H9 (cell line): ENCODE measurements around the gene UBE3C. TPM values are rescaled to one million over a fixed set of nuclear protein-coding genes. Genes with fewer than 3 reads are reported as not detected.

Source experiments
- DNase-seq: peaks from one replicate; pipeline ENCODE4 v3.0.0-alpha.2; 2017
- H2AFZ ChIP-seq: one replicate; pipeline ENCODE4 v1.6.1; 2013; ENCODE audit warnings: mild to moderate bottlenecking, low read length, control low read depth, moderate library complexity
- H2AK5ac ChIP-seq: 2 replicates; pipeline ENCODE4 v1.6.1; 2013; ENCODE audit warnings: low read length, control low read depth, mixed read lengths; ENCODE audit not compliant: insufficient read length
- H2BK120ac ChIP-seq: one replicate; pipeline ENCODE4 v1.6.1; 2013; ENCODE audit warnings: low read depth, mild to moderate bottlenecking, low read length, control low read depth, inconsistent platforms; ENCODE audit not compliant: poor library complexity, severe bottlenecking
- H2BK12ac ChIP-seq: 2 replicates; pipeline ENCODE4 v1.6.1; 2013; ENCODE audit warnings: low read length, control low read depth, mixed read lengths, low read depth; ENCODE audit not compliant: insufficient read length
- H2BK15ac ChIP-seq: 2 replicates; pipeline ENCODE4 v1.6.1; 2013; ENCODE audit warnings: low read depth, low read length, control low read depth
- H2BK20ac ChIP-seq: one replicate; pipeline ENCODE4 v1.6.1; 2013; ENCODE audit warnings: low read depth, mild to moderate bottlenecking, low read length, control low read depth, inconsistent platforms; ENCODE audit not compliant: poor library complexity, severe bottlenecking
- H2BK5ac ChIP-seq: 2 replicates; pipeline ENCODE4 v1.6.1; 2013; ENCODE audit warnings: low read length, control low read depth, mixed read lengths; ENCODE audit not compliant: insufficient read length
- H3K14ac ChIP-seq: 2 replicates; pipeline ENCODE4 v1.6.1; 2013; ENCODE audit warnings: low read length, control low read depth; ENCODE audit not compliant: insufficient read depth
- H3K18ac ChIP-seq: 2 replicates; pipeline ENCODE4 v1.6.1; 2013; ENCODE audit warnings: low read depth, mild to moderate bottlenecking, mixed read lengths, low read length, control low read depth; ENCODE audit not compliant: insufficient read length
- H3K23ac ChIP-seq: 2 replicates; pipeline ENCODE4 v1.6.1; 2013; ENCODE audit warnings: low read length, control low read depth, mixed read lengths, low read depth; ENCODE audit not compliant: insufficient read length
- H3K23me2 ChIP-seq: 2 replicates; pipeline ENCODE4 v1.6.1; 2013; ENCODE audit warnings: low read depth, mild to moderate bottlenecking, mixed read lengths, low read length, control low read depth; ENCODE audit not compliant: insufficient read length, poor library complexity, severe bottlenecking
- H3K27ac ChIP-seq: 2 replicates; pipeline ENCODE4 v1.5.1; 2013; ENCODE audit warnings: low read length, control low read depth, mixed read lengths, low read depth; ENCODE audit not compliant: insufficient read length
- H3K27me3 ChIP-seq: 2 replicates; pipeline ENCODE4 v1.6.1; 2013; ENCODE audit warnings: low read length, control low read depth, inconsistent platforms; ENCODE audit not compliant: insufficient read depth
- H3K4ac ChIP-seq: 2 replicates; pipeline ENCODE4 v1.6.1; 2013; ENCODE audit warnings: low read depth, mild to moderate bottlenecking, control low read depth, inconsistent platforms, low read length, moderate library complexity
- H3K4me1 ChIP-seq: 2 replicates; pipeline ENCODE4 v1.6.1; 2013; ENCODE audit warnings: low read length, control low read depth, inconsistent platforms; ENCODE audit not compliant: insufficient read depth
- H3K4me2 ChIP-seq: 2 replicates; pipeline ENCODE4 v1.6.1; 2013; ENCODE audit warnings: low read length, control low read depth, mixed read lengths; ENCODE audit not compliant: insufficient read length, insufficient read depth
- H3K56ac ChIP-seq: 2 replicates; pipeline ENCODE4 v1.6.1; 2013; ENCODE audit warnings: low read depth, mild to moderate bottlenecking, mixed read lengths, low read length, control low read depth; ENCODE audit not compliant: insufficient read length
- H3K79me1 ChIP-seq: 2 replicates; pipeline ENCODE4 v1.6.1; 2013; ENCODE audit warnings: low read depth, mild to moderate bottlenecking, moderate library complexity, low read length, control low read depth, inconsistent platforms; ENCODE audit not compliant: insufficient read depth, poor library complexity, severe bottlenecking
- H3K79me2 ChIP-seq: 2 replicates; pipeline ENCODE4 v1.6.1; 2013; ENCODE audit warnings: low read length, control low read depth, inconsistent platforms; ENCODE audit not compliant: insufficient read depth
- H3K9ac ChIP-seq: 2 replicates; pipeline ENCODE4 v1.6.1; 2013; ENCODE audit warnings: low read length, control low read depth, mixed read lengths; ENCODE audit not compliant: insufficient read length; ENCODE audit errors: extremely low read depth
- H3K9me3 ChIP-seq: one replicate; pipeline ENCODE4 v1.6.1; 2013; ENCODE audit warnings: low read depth, low read length, inconsistent platforms; ENCODE audit not compliant: control insufficient read depth
- H3T11ph ChIP-seq: one replicate; pipeline ENCODE4 v1.6.1; 2013; ENCODE audit warnings: mild to moderate bottlenecking, low read length, control low read depth, inconsistent platforms
- H4K20me1 ChIP-seq: one replicate; pipeline ENCODE4 v1.6.1; 2013; ENCODE audit not compliant: control insufficient read depth, insufficient read length, insufficient read depth
- H4K5ac ChIP-seq: 2 replicates; pipeline ENCODE4 v1.6.1; 2013; ENCODE audit warnings: low read depth, mild to moderate bottlenecking, mixed read lengths, low read length, control low read depth; ENCODE audit not compliant: insufficient read length
- H4K8ac ChIP-seq: replicated peaks from 2 replicates; pipeline ENCODE4 v1.6.1; 2013; ENCODE audit warnings: low read length, control low read depth, mixed read lengths, low read depth; ENCODE audit not compliant: insufficient read length
- H4K91ac ChIP-seq: 2 replicates; pipeline ENCODE4 v1.6.1; 2013; ENCODE audit warnings: low read depth, mild to moderate bottlenecking, moderate library complexity, mixed read lengths, low read length, control low read depth; ENCODE audit not compliant: insufficient read length
- H3K27ac Mint-ChIP-seq, 3 experiments: 2 replicates in 2 of 3; 3 replicates in 1 of 3; pipeline ENCODE4 v1.8.0; 2020 to 2021; ENCODE audit warnings: mixed read lengths in 3 of 3, mild to moderate bottlenecking in 1 of 3, moderate library complexity in 1 of 3
- H3K27me3 Mint-ChIP-seq: 2 replicates; pipeline ENCODE4 v1.8.0; 2021; ENCODE audit warnings: low read depth, mild to moderate bottlenecking, moderate library complexity, mixed read lengths
- H3K36me3 Mint-ChIP-seq, 3 experiments: 2 replicates in 2 of 3; 3 replicates in 1 of 3; pipeline ENCODE4 v1.8.0; 2020 to 2021; ENCODE audit warnings: low read depth in 3 of 3, mixed read lengths in 3 of 3; ENCODE audit not compliant: insufficient read depth in 1 of 3
- H3K4me1 Mint-ChIP-seq, 2 experiments: 2 replicates each; pipeline ENCODE4 v1.8.0; 2020; ENCODE audit warnings: mixed read lengths in 2 of 2
- H3K4me3 Mint-ChIP-seq, 2 experiments: 2 replicates in 1 of 2; 3 replicates in 1 of 2; pipeline ENCODE4 v1.8.0; 2020 to 2021; ENCODE audit warnings: mild to moderate bottlenecking in 2 of 2, mixed read lengths in 2 of 2, moderate library complexity in 1 of 2
- H3K9me3 Mint-ChIP-seq, 2 experiments: 2 replicates in 1 of 2; 3 replicates in 1 of 2; pipeline ENCODE4 v1.8.0; 2020; ENCODE audit warnings: mild to moderate bottlenecking in 2 of 2, mixed read lengths in 2 of 2, moderate library complexity in 1 of 2
- WGBS: extraction: QIAGEN DNeasy Blood & Tissue Kit; methylation state at CpG from one replicate; pipeline ENCODE4 v1.1.7; 2013; ENCODE audit warnings: missing lambda C conversion rate, low lambda C conversion rate, mixed read lengths; ENCODE audit not compliant: insufficient read length; ENCODE audit errors: extremely low coverage; 5-methylcytosine and 5-hydroxymethylcytosine counted together
- total RNA-seq: library from RNA; stranded (reverse); gene quantifications from 2 replicates; pipeline ENCODE4 v1.2.1, GENCODE V29; 2021
- TF ChIP-seq, protein P1 (sequence below): fragments of 200-600 bp; sonication (generic); conservative IDR thresholded peaks from 3 replicates; pipeline ENCODE4 v1.8.0; 2021; ENCODE audit warnings: antibody characterized with exemption, mild to moderate bottlenecking

UBE3C gene
- total RNA-seq, 1 experiment from 2014 or later: 63.3 TPM

- Histone ChIP-seq H3K4me2 (no peak overlapping the region), H3K4ac (no peak overlapping the region), H3K79me2 (no peaks in the 10 kb centered on the region), H4K8ac (no peak overlapping the region), H3K79me1 (no peaks in the 10 kb centered on the region), H3K27ac (no peak overlapping the region), H2BK20ac (no peak overlapping the region), H2BK120ac (no peak overlapping the region), H2BK5ac (no peak overlapping the region), H3K27me3 (no peaks in the 10 kb centered on the region), H3K56ac (no peak overlapping the region), H2AK5ac (no peak overlapping the region), H4K20me1 (no peaks in the 10 kb centered on the region), H3K4me1 (no peaks in the 10 kb centered on the region), H3K23ac (no peak overlapping the region), H2BK15ac (no peak overlapping the region), H4K91ac (no peak overlapping the region), H3T11ph (no peak overlapping the region), H3K9ac (no peak overlapping the region), H2BK12ac (no peak overlapping the region), H3K9me3 (peaks cover 9% of the 10 kb centered on the region), H3K23me2 (no peaks in the 10 kb centered on the region), H3K14ac (no peak overlapping the region; the same call in 1 of the 2 replicates), H2AFZ (no peak overlapping the region), H4K5ac (no peak overlapping the region), H3K18ac (no peak overlapping the region)
- TF ChIP-seq, protein P1, sequence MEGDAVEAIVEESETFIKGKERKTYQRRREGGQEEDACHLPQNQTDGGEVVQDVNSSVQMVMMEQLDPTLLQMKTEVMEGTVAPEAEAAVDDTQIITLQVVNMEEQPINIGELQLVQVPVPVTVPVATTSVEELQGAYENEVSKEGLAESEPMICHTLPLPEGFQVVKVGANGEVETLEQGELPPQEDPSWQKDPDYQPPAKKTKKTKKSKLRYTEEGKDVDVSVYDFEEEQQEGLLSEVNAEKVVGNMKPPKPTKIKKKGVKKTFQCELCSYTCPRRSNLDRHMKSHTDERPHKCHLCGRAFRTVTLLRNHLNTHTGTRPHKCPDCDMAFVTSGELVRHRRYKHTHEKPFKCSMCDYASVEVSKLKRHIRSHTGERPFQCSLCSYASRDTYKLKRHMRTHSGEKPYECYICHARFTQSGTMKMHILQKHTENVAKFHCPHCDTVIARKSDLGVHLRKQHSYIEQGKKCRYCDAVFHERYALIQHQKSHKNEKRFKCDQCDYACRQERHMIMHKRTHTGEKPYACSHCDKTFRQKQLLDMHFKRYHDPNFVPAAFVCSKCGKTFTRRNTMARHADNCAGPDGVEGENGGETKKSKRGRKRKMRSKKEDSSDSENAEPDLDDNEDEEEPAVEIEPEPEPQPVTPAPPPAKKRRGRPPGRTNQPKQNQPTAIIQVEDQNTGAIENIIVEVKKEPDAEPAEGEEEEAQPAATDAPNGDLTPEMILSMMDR: no peak
- no CpG with 5 or more reads among the region's 10 CpGs for WGBS
- no peak for DNase-seq
- peaks cover 16 to 25% of the 10 kb centered on the region in 2 experiments for H3K9me3 Mint-ChIP-seq
- H3K27ac Mint-ChIP-seq: no peak overlapping the region
- peaks cover 13% of the 10 kb centered on the region for H3K27me3 Mint-ChIP-seq
- no peak overlapping the region for H3K4me3 Mint-ChIP-seq
- peaks cover 0 to 4% of the 10 kb centered on the region in 2 experiments; a peak in 1 of 4 replicates for H3K4me1 Mint-ChIP-seq
- H3K36me3 Mint-ChIP-seq: peaks cover 4 to 5% (median 5%) of the 10 kb centered on the region in 3 experiments
These were observed 41.7 kb upstream of the UBE3C start for GRCh38 chr7:157097056-157097329.
